HepG2 (cell line): ENCODE results near the gene KRT12. TPM values are rescaled to one million over a fixed set of nuclear protein-coding genes. Genes with fewer than 3 reads are reported as not detected.

Experiments
- ATAC-seq: fragments of 200-7000 bp; cut with Tn5 transposase; 3 replicates; pipeline ENCODE4 v1.9.1; 2020; ENCODE audit warnings: mild to moderate bottlenecking, moderate library complexity
- BruUV-seq: library from RNA; stranded (reverse); fragments of 400-500 nt; replicated peaks from 2 replicates; lab custom pipeline; 2021; lab: Mats Ljungman, UMichigan
- CTCF ChIA-PET: fragments of 300-600 bp; formaldehyde crosslinking; extraction: SDS; loops from one replicate; lab custom pipeline; 2021; ENCODE audit warnings: low total read pairs, inconsistent platforms, low intra/inter-chr PET ratio; lab: Yijun Ruan, JAX
- POLR2A ChIA-PET: fragments of 350-600 bp; sonication (Branson Sonifier 250); formaldehyde crosslinking; loops from one replicate; lab custom pipeline; 2020; ENCODE audit warnings: antibody characterized with exemption, inconsistent platforms; lab: Yijun Ruan, JAX
- DNase-seq: peaks from one replicate; pipeline ENCODE4 v3.0.0-alpha.2; 2015; ENCODE audit warnings: low spot score
- FAIRE-seq: peaks from 3 replicates; lab custom pipeline; 2011; peaks lifted over from hg19 to GRCh38; lab: Jason Lieb, UNC
- H2AFZ ChIP-seq: one replicate; pipeline ENCODE4 v1.6.1; 2011; ENCODE audit warnings: low read length, inconsistent platforms
- H3K27ac ChIP-seq: fragments of 300-600 bp; 3 replicates; pipeline ENCODE4 v1.8.0; 2011; ENCODE audit warnings: mixed run types, mild to moderate bottlenecking, mixed read lengths, low read length, inconsistent platforms; ENCODE audit not compliant: insufficient read depth; ENCODE audit errors: extremely low read length
- H3K27me3 ChIP-seq, 2 experiments: fragments of 200-600 bp in 1 of 2; 2 replicates in 1 of 2; 3 replicates in 1 of 2; pipeline versions ENCODE4 v1.6.0 to v1.8.0; 2011; ENCODE audit warnings: low read length in 2 of 2, mild to moderate bottlenecking in 2 of 2, moderate library complexity in 2 of 2, inconsistent platforms in 1 of 2; ENCODE audit not compliant: insufficient read depth in 2 of 2, control insufficient read depth in 1 of 2
- H3K36me3 ChIP-seq, 2 experiments: fragments of 200-600 bp in 1 of 2; replicated peaks in 1 of 2; 2 replicates in 1 of 2; 3 replicates in 1 of 2; pipeline versions ENCODE4 v1.5.1 to v1.8.0; 2011; ENCODE audit warnings: low read length in 2 of 2, inconsistent platforms in 1 of 2; ENCODE audit not compliant: insufficient read depth in 2 of 2, control insufficient read depth in 1 of 2
- H3K4me1 ChIP-seq: 2 replicates; pipeline ENCODE4 v1.5.1; 2012; ENCODE audit warnings: low read length, inconsistent platforms; ENCODE audit not compliant: insufficient read depth
- H3K4me2 ChIP-seq: 2 replicates; pipeline ENCODE4 v1.6.0; 2011; ENCODE audit warnings: low read depth, low read length, inconsistent platforms
- H3K4me3 ChIP-seq, 3 experiments: fragments of 200-600 bp in 1 of 3; sonication (generic), shearing (Covaris generic) in 1 of 3; replicated peaks in 1 of 3; 2 replicates each; pipeline ENCODE4 v1.5.1; 2011 to 2016; ENCODE audit warnings: low read length in 3 of 3, inconsistent platforms in 2 of 3, low read depth in 2 of 3, mild to moderate bottlenecking in 2 of 3, control low read depth in 1 of 3, mixed read lengths in 1 of 3; ENCODE audit not compliant: insufficient read depth in 1 of 3
- H3K79me2 ChIP-seq: one replicate; pipeline ENCODE4 v1.6.1; 2011; ENCODE audit warnings: low read length, inconsistent platforms; ENCODE audit not compliant: insufficient read depth
- H3K9ac ChIP-seq: 2 replicates; pipeline ENCODE4 v1.6.0; 2011; ENCODE audit warnings: mild to moderate bottlenecking, low read depth, low read length, inconsistent platforms; ENCODE audit not compliant: insufficient read depth
- H3K9me3 ChIP-seq: 2 replicates; pipeline ENCODE4 v1.5.1; 2012; ENCODE audit warnings: mild to moderate bottlenecking, low read length
- H4K20me1 ChIP-seq: 2 replicates; pipeline ENCODE4 v1.6.0; 2011; ENCODE audit warnings: inconsistent platforms, mild to moderate bottlenecking, low read length, moderate library complexity; ENCODE audit not compliant: insufficient read depth
- AHR ChIP-seq: IDR thresholded peaks from 2 replicates; pipeline ENCODE4 v1.6.1; 2018; ENCODE audit warnings: missing genetic modification reagents, missing compliant biosample characterization
- HES4 ChIP-seq: sonication (generic); formaldehyde crosslinking; IDR thresholded peaks from 2 replicates; pipeline ENCODE4 v1.9.0; 2021; ENCODE audit warnings: mild to moderate bottlenecking, missing genetic modification reagents, borderline replicate concordance
- NCOA2 ChIP-seq: sonication (generic); formaldehyde crosslinking; IDR thresholded peaks from 2 replicates; pipeline ENCODE4 v1.8.0; 2022; ENCODE audit warnings: inconsistent platforms
- NFE2 ChIP-seq: sonication (generic); formaldehyde crosslinking; IDR thresholded peaks from 2 replicates; pipeline ENCODE4 v1.4.0; 2020; ENCODE audit warnings: missing genetic modification reagents
- SOX13 ChIP-seq, 3 experiments: fragments of 450-650 bp in 1 of 3; sonication (generic) in 1 of 3; formaldehyde crosslinking in 1 of 3; IDR thresholded peaks in 2 of 3; conservative IDR thresholded peaks in 1 of 3; 2 replicates each; pipeline versions ENCODE4 v1.5.0 to v1.6.1; 2016 to 2020; ENCODE audit warnings: antibody characterized with exemption in 1 of 3, mild to moderate bottlenecking in 1 of 3, missing compliant biosample characterization in 1 of 3, missing genetic modification reagents in 1 of 3, moderate library complexity in 1 of 3
- TMF1 ChIP-seq: sonication (generic); formaldehyde crosslinking; IDR thresholded peaks from 2 replicates; pipeline ENCODE4 v1.8.1; 2022; ENCODE audit warnings: low read depth, missing genetic modification reagents
- TOE1 ChIP-seq: sonication (generic); formaldehyde crosslinking; IDR thresholded peaks from 2 replicates; pipeline ENCODE4 v1.4.0; 2020; ENCODE audit warnings: mild to moderate bottlenecking, missing genetic modification reagents
- ZMYM4 ChIP-seq: sonication (generic); formaldehyde crosslinking; IDR thresholded peaks from 2 replicates; pipeline ENCODE4 v1.8.1; 2023; ENCODE audit warnings: mild to moderate bottlenecking, missing genetic modification reagents
- ZNF160 ChIP-seq: sonication (generic); formaldehyde crosslinking; IDR thresholded peaks from 2 replicates; pipeline ENCODE4 v1.8.0; 2022; ENCODE audit warnings: mild to moderate bottlenecking, inconsistent platforms, missing genetic modification reagents
- ZNF329 ChIP-seq: sonication (generic); formaldehyde crosslinking; IDR thresholded peaks from 2 replicates; pipeline ENCODE4 v1.9.0; 2021; ENCODE audit warnings: low read depth, mild to moderate bottlenecking, missing genetic modification reagents
- ZNF331 ChIP-seq: sonication (generic); formaldehyde crosslinking; IDR thresholded peaks from 2 replicates; pipeline ENCODE4 v1.4.0; 2020; ENCODE audit warnings: missing genetic modification reagents
- ZNF552 ChIP-seq: sonication (generic); formaldehyde crosslinking; IDR thresholded peaks from 2 replicates; pipeline ENCODE4 v1.9.0; 2022; ENCODE audit warnings: missing genetic modification reagents, mild to moderate bottlenecking, borderline replicate concordance
- ZNF782 ChIP-seq: sonication (generic); formaldehyde crosslinking; IDR thresholded peaks from 2 replicates; pipeline ENCODE4 v1.4.0; 2020; ENCODE audit warnings: missing genetic modification reagents, mild to moderate bottlenecking, borderline replicate concordance
- ZNF879 ChIP-seq: sonication (generic); formaldehyde crosslinking; IDR thresholded peaks from 2 replicates; pipeline ENCODE4 v1.8.1; 2023; ENCODE audit warnings: missing genetic modification reagents
- ZSCAN21 ChIP-seq: sonication (generic); formaldehyde crosslinking; IDR thresholded peaks from 2 replicates; pipeline ENCODE4 v1.8.0; 2022; ENCODE audit warnings: mild to moderate bottlenecking, missing genetic modification reagents, moderate library complexity, borderline replicate concordance
- WGBS: methylation state at CpG from one replicate; pipeline ENCODE4 v1.1.6; 2017; ENCODE audit warnings: low lambda C conversion rate; 5-methylcytosine and 5-hydroxymethylcytosine counted together
- in situ Hi-C: cut with HindIII; loops from 2 replicates; pipeline ENCODE4 v1.10.0; 2017; ENCODE audit warnings: low pct_unique_long_range_greater_than_20kb; ENCODE audit not compliant: extremely low pct_ligation_motif_present
- intact Hi-C: fragments of 100-400 bp; cut with micrococcal nuclease; formaldehyde crosslinking; loops from one replicate; pipeline ENCODE4 v1.10.0; 2022; ENCODE audit not compliant: unreplicated experiment
- polyA plus RNA-seq, 8 experiments: library from polyadenylated mRNA; depleted of rRNA in 3 of 8; stranded (reverse) in 7 of 8; unstranded in 1 of 8; fragments of >200 nt; fragmentation: Illumina TruSeq in 4 of 8; extraction: Trizol in 4 of 8; gene quantifications; 2 replicates each; pipeline versions ENCODE4 v1.2.1 to v1.2.3, GENCODE V29; 2011 to 2016; ENCODE audit warnings: low read depth in 4 of 8, missing spikeins in 1 of 8, mixed read lengths in 1 of 8; ENCODE audit not compliant: insufficient read depth in 1 of 8
- total RNA-seq, 5 experiments: library from RNA; depleted of rRNA; stranded (reverse); fragments of >200 nt; fragmentation: Illumina TruSeq; extraction: Trizol; gene quantifications; 2 replicates each; pipeline ENCODE4 v1.2.3, GENCODE V29; 2016; ENCODE audit warnings: low read depth in 1 of 5
- TF ChIP-seq, protein P1 (sequence below): sonication (generic); formaldehyde crosslinking; IDR thresholded peaks from 2 replicates; pipeline ENCODE4 v1.5.0; 2020; ENCODE audit warnings: mild to moderate bottlenecking, missing genetic modification reagents
- TF ChIP-seq, protein P2 (sequence below): sonication (generic); formaldehyde crosslinking; IDR thresholded peaks from 2 replicates; pipeline ENCODE4 v1.5.0; 2020; ENCODE audit warnings: missing genetic modification reagents, mild to moderate bottlenecking, borderline replicate concordance
- TF ChIP-seq, protein P3 (sequence below): sonication (generic); formaldehyde crosslinking; IDR thresholded peaks from 2 replicates; pipeline ENCODE4 v1.5.0; 2020; ENCODE audit warnings: mild to moderate bottlenecking, missing genetic modification reagents
- TF ChIP-seq, protein P4 (sequence below), 2 experiments: fragments of 450-650 bp in 1 of 2; sonication (generic) in 1 of 2; formaldehyde crosslinking; IDR thresholded peaks; 2 replicates each; pipeline versions ENCODE4 v1.5.0 to v1.8.0; 2020 to 2022; ENCODE audit warnings: mild to moderate bottlenecking in 1 of 2, missing genetic modification reagents in 1 of 2

Gene KRT12
- total and polyA plus RNA-seq, 2 of the 13 experiments (the other 11 are each of a cell fraction or from before 2014, with no cell fraction given), result 0.07 to 0.09 TPM

DNA sequence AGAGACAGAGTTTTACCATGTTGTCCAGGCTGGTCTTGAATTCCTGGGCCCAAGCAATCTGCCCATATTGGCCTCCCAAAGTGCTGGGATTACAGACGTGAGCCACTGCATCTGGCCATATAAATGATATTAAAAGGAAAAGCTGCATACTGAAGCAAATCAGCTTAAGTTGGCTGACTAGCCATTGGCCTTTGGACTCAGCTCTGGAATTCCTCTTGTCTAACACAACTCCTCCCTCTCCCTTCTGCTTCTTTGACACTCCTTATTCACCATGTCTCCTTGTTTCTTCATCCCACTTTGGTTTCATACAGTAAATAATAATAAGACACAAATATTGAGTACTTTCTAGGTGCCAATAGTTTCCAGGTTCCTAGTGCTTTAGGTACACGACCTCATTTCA lies 7.5 kb downstream of the KRT12 start:
- Histone ChIP-seq H3K4me3 (no peak overlapping the region), H3K36me3 (no peaks in the 10 kb centered on the region)
- CTCF ChIA-PET, result no interaction called here
- no peak for DNase-seq
- intact Hi-C loops, result loop anchor here (5.0 kb wide), 2 partner anchors 43 to 463 kb away; no protein-coding TSS in a partner anchor
- TF ChIP-seq HES4 (CRISPR knock-in tag) (no peak), ZNF331 (CRISPR knock-in tag) (no peak), SOX13 (IDR thresholded peaks at IDR 0.05) (no peak), SOX13 (CRISPR knock-in tag; conservative IDR thresholded peaks at IDR 0.05 in 1 of 2, IDR thresholded peaks at IDR 0.05 in 1 of 2) (no peak), ZNF329 (CRISPR knock-in tag) (no peak), ZMYM4 (CRISPR knock-in tag) (no peak), ZNF782 (CRISPR knock-in tag) (no peak), ZNF552 (CRISPR knock-in tag) (no peak), TOE1 (CRISPR knock-in tag) (no peak), AHR (no peak), ZNF160 (CRISPR knock-in tag) (no peak), NCOA2 (no peak), ZNF879 (CRISPR knock-in tag) (no peak), ZSCAN21 (CRISPR knock-in tag) (no peak), NFE2 (CRISPR knock-in tag) (no peak), TMF1 (CRISPR knock-in tag) (no peak)
- TF ChIP-seq, protein P1, sequence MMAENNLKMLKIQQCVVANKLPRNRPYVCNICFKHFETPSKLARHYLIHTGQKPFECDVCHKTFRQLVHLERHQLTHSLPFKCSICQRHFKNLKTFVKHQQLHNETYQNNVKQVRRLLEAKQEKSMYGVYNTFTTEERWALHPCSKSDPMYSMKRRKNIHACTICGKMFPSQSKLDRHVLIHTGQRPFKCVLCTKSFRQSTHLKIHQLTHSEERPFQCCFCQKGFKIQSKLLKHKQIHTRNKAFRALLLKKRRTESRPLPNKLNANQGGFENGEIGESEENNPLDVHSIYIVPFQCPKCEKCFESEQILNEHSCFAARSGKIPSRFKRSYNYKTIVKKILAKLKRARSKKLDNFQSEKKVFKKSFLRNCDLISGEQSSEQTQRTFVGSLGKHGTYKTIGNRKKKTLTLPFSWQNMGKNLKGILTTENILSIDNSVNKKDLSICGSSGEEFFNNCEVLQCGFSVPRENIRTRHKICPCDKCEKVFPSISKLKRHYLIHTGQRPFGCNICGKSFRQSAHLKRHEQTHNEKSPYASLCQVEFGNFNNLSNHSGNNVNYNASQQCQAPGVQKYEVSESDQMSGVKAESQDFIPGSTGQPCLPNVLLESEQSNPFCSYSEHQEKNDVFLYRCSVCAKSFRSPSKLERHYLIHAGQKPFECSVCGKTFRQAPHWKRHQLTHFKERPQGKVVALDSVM (CRISPR knock-in tag), result no peak
- TF ChIP-seq, protein P2, sequence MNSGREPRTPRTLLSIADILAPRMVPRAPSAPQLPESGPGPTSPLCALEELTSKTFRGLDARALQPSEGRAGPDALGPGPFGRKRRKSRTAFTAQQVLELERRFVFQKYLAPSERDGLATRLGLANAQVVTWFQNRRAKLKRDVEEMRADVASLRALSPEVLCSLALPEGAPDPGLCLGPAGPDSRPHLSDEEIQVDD (CRISPR knock-in tag), result no peak
- TF ChIP-seq, protein P3, sequence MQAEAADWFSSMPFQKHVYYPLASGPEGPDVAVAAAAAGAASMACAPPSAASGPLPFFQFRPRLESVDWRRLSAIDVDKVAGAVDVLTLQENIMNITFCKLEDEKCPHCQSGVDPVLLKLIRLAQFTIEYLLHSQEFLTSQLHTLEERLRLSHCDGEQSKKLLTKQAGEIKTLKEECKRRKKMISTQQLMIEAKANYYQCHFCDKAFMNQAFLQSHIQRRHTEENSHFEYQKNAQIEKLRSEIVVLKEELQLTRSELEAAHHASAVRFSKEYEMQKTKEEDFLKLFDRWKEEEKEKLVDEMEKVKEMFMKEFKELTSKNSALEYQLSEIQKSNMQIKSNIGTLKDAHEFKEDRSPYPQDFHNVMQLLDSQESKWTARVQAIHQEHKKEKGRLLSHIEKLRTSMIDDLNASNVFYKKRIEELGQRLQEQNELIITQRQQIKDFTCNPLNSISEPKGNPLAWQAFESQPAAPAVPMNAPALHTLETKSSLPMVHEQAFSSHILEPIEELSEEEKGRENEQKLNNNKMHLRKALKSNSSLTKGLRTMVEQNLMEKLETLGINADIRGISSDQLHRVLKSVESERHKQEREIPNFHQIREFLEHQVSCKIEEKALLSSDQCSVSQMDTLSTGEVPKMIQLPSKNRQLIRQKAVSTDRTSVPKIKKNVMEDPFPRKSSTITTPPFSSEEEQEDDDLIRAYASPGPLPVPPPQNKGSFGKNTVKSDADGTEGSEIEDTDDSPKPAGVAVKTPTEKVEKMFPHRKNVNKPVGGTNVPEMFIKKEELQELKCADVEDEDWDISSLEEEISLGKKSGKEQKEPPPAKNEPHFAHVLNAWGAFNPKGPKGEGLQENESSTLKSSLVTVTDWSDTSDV, result no peak
- TF ChIP-seq, protein P4, sequence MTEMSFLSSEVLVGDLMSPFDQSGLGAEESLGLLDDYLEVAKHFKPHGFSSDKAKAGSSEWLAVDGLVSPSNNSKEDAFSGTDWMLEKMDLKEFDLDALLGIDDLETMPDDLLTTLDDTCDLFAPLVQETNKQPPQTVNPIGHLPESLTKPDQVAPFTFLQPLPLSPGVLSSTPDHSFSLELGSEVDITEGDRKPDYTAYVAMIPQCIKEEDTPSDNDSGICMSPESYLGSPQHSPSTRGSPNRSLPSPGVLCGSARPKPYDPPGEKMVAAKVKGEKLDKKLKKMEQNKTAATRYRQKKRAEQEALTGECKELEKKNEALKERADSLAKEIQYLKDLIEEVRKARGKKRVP (CRISPR knock-in tag; IDR thresholded peaks at IDR 0.05), result no peak
- TF ChIP-seq, all 625 proteins: peak for 0
- no peaks in the 10 kb centered on the region for H3K9me3 ChIP-seq
- H3K4me2 ChIP-seq, result no peak overlapping the region
- H2AFZ ChIP-seq, result no peak overlapping the region
- POLR2A ChIA-PET, result interaction anchor here (1.4 kb wide), 1 partner anchor 669 kb away, joined by 3 read pairs; no protein-coding TSS in a partner anchor
- no peaks in the 10 kb centered on the region; a peak in 1 of 5 replicates for H3K27me3 ChIP-seq
- WGBS, result 3% methylated on average over 2 of the region's 2 CpGs
- no peak overlapping the region for H3K27ac ChIP-seq
- no TSS peak for BruUV-seq
- FAIRE-seq, result no peak
- no peaks in the 10 kb centered on the region for H4K20me1 ChIP-seq
- no peaks in the 10 kb centered on the region for H3K4me1 ChIP-seq
- in situ Hi-C loops, result loop anchor here (5.0 kb wide), 1 partner anchor 463 kb away; no protein-coding TSS in a partner anchor
- H3K79me2 ChIP-seq, result no peaks in the 10 kb centered on the region
- H3K9ac ChIP-seq, result no peak overlapping the region
- no peak for ATAC-seq
